ENCODE results near the gene GDNF.

Gene GDNF

DNA sequence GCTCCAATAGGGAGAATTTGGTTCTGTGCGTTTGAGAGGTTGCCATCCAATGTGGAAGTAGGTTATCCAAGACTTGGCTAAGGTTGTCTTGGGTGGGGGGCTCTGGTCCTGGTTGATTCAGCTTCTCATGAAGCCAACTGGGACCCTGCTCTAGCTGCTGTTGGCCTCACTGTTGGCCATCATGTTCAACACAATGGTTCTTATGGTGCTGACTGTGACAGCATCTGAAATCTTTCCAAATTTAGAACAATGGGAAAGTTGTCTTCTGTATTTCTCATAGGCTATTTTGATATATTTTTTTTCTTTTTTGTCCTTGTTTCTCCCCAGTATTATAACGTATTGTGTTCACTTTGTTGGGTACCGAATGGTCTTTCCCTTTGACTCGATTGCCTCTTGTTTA is 71.9 kb downstream of the GDNF start:
- Histone ChIP-seq H2BK5ac (ENCODE audit: low read depth, low read length, poor library complexity, severe bottlenecking) (no peak overlapping the region), H3K9ac (ENCODE audit: low read length) (no peak overlapping the region), H4K91ac (ENCODE audit: low read length) (no peak overlapping the region), H2AFZ (ENCODE audit: low read depth, low read length) (no peak overlapping the region), H3K27me3 (ENCODE audit: control insufficient read depth in 1 of 2, insufficient read depth in 1 of 2, low read length in 2 of 2) (no peaks in the 10 kb centered on the region), H3K27ac (ENCODE audit: low read length, poor library complexity, severe bottlenecking) (no peak overlapping the region), H3K36me3 (ENCODE audit: control insufficient read depth in 1 of 2, insufficient read depth in 2 of 2, low read depth in 1 of 2, low read length in 2 of 2) (no peaks in the 10 kb centered on the region), H2BK12ac (ENCODE audit: low read length in 2 of 2) (no peak overlapping the region), H3K23ac (ENCODE audit: low read length in 2 of 2) (no peak overlapping the region), H3K14ac (ENCODE audit: low read length in 2 of 2) (no peak overlapping the region), H3K18ac (ENCODE audit: low read depth in 1 of 2, low read length in 2 of 2) (no peak overlapping the region), H3K79me1 (replicated peaks; ENCODE audit: low read length, poor library complexity, severe bottlenecking) (no peaks in the 10 kb centered on the region), H2BK120ac (ENCODE audit: low read depth, low read length) (no peak overlapping the region), H3K4ac (ENCODE audit: low read depth in 1 of 2, low read length in 2 of 2) (no peak overlapping the region), H3K4me1 (ENCODE audit: control insufficient read depth, insufficient read depth, low read depth, low read length) (peaks cover 8% of the 10 kb centered on the region), H3K9me3 (ENCODE audit: control insufficient read depth, low read length) (no peaks in the 10 kb centered on the region), H2BK15ac (ENCODE audit: low read depth, poor library complexity, severe bottlenecking) (no peak overlapping the region), H2AK5ac (ENCODE audit: low read length, severe bottlenecking) (no peak overlapping the region), H4K8ac (ENCODE audit: low read length) (no peak overlapping the region), H3K4me3 (ENCODE audit: insufficient read depth in 1 of 2, low read depth in 1 of 2, low read length in 2 of 2) (no peak overlapping the region), H3K4me2 (ENCODE audit: low read length, poor library complexity, severe bottlenecking) (no peak overlapping the region)
- DNase-seq = no peak
- WGBS = 98% methylated on average over 1 of the region's 4 CpGs

DNA sequence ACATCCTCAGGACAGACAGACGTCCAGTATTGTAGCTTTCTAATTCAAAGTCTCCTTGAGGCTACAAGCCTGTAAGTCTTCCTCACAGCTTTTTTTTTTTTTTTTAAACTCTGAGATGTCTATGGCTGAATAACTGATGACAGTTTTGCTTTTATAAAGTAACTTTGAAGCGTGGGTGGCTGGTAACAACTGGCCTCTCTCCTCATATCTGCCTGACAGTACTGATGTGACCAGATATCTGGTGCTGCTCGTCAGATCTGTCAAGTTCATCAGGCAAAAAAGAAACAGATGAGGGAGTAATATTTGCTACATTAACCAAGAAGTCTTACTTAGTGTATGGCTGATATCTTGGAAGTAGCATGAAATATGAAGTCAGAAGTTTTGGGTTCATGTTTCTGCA is 72.6 kb downstream of the GDNF start:
- peaks cover 8% of the 10 kb centered on the region for H3K4me1 ChIP-seq (ENCODE audit: control insufficient read depth, insufficient read depth, low read depth, low read length)
- H3K4me3 ChIP-seq (ENCODE audit: insufficient read depth in 1 of 2, low read depth in 1 of 2, low read length in 2 of 2) = no peak overlapping the region
- H3K23ac ChIP-seq (ENCODE audit: low read length in 2 of 2) = no peak overlapping the region
- H3K27me3 ChIP-seq (ENCODE audit: control insufficient read depth in 1 of 2, insufficient read depth in 1 of 2, low read length in 2 of 2) = no peaks in the 10 kb centered on the region
- no peak overlapping the region for H2AFZ ChIP-seq (ENCODE audit: low read depth, low read length)
- H2BK12ac ChIP-seq (ENCODE audit: low read length in 2 of 2) = no peak overlapping the region
- H3K18ac ChIP-seq (ENCODE audit: low read depth in 1 of 2, low read length in 2 of 2) = no peak overlapping the region
- H3K14ac ChIP-seq (ENCODE audit: low read length in 2 of 2) = no peak overlapping the region
- no peak overlapping the region for H2BK120ac ChIP-seq (ENCODE audit: low read depth, low read length)
- no peak overlapping the region for H2AK5ac ChIP-seq (ENCODE audit: low read length, severe bottlenecking)
- no peak overlapping the region for H3K27ac ChIP-seq (ENCODE audit: low read length, poor library complexity, severe bottlenecking)
- no peaks in the 10 kb centered on the region for H3K36me3 ChIP-seq (ENCODE audit: control insufficient read depth in 1 of 2, insufficient read depth in 2 of 2, low read depth in 1 of 2, low read length in 2 of 2)
- no peak overlapping the region for H3K9ac ChIP-seq (ENCODE audit: low read length)
- no peak for DNase-seq
- H3K79me1 ChIP-seq (replicated peaks; ENCODE audit: low read length, poor library complexity, severe bottlenecking) = no peaks in the 10 kb centered on the region
- H2BK15ac ChIP-seq (ENCODE audit: low read depth, poor library complexity, severe bottlenecking) = no peak overlapping the region
- H2BK5ac ChIP-seq (ENCODE audit: low read depth, low read length, poor library complexity, severe bottlenecking) = no peak overlapping the region
- 71% methylated on average over 3 of the region's 3 CpGs for WGBS
- no peaks in the 10 kb centered on the region for H3K9me3 ChIP-seq (ENCODE audit: control insufficient read depth, low read length)
- no peak overlapping the region for H3K4me2 ChIP-seq (ENCODE audit: low read length, poor library complexity, severe bottlenecking)
- no peak overlapping the region for H4K91ac ChIP-seq (ENCODE audit: low read length)
- H4K8ac ChIP-seq (ENCODE audit: low read length) = no peak overlapping the region
- no peak overlapping the region for H3K4ac ChIP-seq (ENCODE audit: low read depth in 1 of 2, low read length in 2 of 2)

Data from mesenchymal stem cell (in vitro differentiated cells and primary cell).